ENCODE measurements around the gene MEN1. TPM values are rescaled to one million over a fixed set of nuclear protein-coding genes. Genes with fewer than 3 reads are reported as not detected.

The MEN1 gene
- total RNA-seq, 1 donor from 2014 or later: 11.7 TPM

DNA sequence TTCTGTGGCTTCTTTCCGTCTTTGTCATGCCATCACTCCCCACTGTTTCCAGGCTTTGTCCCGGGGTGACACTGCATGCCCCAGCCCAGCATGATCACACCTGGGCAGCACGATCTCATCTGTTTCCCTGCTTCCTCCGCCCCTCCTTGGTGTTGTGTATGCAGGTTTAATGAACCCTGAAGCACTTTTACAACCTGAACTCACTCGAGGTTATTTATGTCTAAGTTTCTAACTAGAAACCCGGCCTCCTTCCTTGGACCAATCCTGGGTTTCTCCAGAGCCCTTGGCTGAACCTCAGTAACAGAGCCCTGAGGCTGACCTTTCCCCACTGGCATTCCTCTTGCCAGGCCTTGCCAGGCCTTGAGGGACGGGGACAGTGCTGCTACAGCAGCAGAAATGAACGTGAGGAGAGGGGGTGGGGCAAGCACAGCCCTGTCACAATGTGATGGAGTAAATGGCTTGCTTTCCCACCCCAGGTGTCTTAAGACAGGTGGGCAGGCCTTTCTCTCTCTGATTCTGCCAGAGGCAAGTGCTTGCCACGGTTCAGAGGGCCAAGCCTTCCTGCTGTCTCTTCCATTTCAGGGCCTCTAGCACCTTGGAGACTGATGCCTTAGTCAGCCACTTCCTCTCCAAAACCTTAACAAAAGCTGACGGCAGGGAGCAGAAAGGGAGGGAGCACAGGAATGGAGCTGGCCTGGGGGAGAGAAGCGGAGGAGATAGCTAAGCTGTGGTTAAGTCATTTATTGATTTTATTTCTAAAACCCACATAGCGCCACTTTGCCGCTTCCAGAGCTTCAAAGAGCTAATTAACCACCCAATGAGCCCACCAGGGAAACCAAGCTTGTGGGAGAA, 47.5 kb downstream of the MEN1 start:
- no peak for DNase-seq

DNA sequence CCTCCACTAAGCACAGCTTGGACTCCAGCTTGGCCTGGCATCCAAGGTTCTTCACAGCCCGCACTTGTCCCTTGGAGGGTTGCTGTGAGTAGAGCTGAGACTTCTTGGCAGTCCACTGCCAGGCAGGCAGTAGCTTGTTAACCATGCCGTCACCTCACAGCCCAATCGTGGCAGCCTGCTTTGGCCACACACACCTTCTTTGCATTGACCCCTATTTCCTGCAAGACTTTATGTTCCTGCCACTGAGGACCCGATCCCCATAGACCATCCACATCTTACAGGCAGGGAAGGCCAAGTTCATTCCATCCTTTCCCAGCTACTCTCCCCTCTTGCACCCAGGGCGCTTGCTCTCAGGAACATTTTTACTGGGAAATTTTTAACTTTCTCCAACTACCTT, 48.1 kb downstream of the MEN1 start:
- DNase-seq: no peak

DNA sequence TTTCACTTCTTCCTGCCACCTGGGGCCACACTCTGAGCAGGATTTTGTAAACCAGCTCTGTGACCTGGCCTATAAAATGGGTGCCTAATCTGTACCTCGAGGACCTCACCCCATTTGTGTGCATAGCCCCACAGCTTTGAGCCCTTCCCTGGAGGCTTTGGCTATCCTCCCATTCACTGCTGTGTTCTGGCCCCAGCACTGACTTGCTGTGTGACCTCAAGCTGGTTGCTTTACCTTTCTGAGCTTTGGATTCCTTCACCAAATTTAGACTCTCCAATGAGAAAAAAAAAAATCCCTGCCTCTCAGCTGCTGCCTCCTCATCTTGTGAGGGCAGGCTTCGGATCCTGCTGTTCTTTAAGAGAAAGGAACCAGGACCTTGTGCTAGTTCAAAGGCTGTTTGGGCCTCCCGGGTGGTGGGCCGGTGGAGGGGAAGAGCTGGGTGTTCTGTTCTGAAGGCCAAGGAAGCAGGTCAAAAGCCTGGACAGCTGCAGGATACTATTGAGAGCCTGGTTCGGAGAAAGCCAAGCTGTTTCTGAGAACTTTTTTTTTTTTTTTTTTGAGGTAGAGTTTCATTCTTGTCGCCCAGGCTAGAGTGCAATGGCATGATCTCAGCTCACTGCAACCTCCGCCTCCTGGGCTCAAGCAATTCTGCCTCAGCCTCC, 49.5 kb downstream of the MEN1 start:
- no peak for DNase-seq

DNA sequence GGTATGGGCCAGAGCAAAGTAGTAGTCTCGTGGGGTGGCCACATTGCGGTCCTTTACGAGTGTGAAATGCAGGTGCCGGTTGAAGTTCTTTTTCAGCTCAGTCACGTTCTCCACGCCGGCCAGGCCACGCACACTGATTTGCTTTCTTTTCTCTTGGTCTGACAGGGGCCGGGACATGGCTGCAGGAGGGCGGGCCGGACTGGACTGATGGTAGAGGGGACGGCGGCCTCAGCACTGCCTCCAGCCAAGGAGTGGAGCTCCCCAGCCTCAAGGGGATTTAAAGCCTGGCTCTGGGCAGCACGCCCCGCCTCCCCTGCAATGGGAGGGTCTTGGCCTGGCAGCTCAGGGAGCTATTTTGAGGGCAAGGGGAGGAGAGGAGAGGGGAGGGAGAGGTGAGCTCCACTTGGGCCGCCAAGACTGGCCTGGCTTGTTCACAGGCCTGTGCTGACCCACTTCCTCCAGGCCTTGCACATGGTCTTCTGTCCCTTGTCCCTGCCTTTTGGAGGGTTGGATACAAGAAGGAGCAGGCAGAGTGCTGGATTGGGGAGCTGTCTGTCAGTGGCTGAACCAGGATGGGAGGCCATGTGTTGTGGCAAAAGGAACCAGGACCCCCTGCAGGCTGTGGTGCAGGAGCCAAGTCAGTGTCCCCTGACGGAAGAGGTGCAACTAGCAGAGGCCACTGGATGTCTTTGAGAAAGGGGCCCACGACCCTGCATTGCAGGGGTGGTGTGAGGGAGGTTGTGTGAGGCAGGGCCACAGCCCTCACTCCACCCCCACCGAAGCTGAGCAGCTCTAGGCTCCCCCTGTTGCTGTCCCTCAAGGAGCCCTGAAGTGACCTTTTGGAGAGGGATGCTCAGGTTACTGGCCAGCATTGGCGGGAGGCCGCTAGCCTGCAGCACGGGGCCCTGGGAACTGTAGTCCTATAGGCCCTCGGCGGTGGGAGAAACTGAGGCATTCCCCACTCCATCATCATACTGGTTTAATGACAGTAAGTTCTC, 50.3 kb downstream of the MEN1 start, which contains the start of gene PYGM:
PYGM (minus strand) TSS at position 253 of the 998 bp plus-strand sequence; CDS start at position 177, 76 bp downstream.
- DNase-seq: peak; percentile 59

DNA sequence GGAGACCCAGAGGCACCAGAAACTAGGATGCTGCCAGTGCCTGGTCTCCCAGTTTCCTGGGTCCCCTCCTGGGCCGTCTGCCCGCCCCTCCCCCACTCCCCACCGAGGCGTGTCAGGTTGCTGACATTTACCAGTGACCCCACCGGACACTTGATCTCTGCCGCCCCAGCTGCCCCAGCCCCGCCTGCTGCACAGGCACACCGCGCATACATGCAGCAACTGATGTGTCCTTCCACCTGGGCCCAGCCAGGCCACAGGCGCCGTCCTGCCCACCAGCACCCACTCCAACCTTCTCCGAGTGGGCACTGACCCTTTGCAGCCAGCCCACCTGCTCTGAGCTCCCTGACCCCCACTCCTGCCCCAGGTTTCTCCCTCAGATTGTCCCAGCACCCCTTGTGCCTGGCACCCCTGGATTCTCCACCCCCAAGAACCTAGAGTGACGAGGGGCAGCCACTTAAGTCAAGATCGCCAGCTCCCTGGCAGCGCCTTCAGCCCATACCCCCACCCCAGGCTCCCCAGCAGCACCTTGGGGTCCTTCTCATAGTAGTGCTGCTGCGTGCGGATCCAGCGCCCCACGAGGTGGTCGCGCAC, 51.1 kb downstream of the MEN1 start:
- no peak for DNase-seq

DNA sequence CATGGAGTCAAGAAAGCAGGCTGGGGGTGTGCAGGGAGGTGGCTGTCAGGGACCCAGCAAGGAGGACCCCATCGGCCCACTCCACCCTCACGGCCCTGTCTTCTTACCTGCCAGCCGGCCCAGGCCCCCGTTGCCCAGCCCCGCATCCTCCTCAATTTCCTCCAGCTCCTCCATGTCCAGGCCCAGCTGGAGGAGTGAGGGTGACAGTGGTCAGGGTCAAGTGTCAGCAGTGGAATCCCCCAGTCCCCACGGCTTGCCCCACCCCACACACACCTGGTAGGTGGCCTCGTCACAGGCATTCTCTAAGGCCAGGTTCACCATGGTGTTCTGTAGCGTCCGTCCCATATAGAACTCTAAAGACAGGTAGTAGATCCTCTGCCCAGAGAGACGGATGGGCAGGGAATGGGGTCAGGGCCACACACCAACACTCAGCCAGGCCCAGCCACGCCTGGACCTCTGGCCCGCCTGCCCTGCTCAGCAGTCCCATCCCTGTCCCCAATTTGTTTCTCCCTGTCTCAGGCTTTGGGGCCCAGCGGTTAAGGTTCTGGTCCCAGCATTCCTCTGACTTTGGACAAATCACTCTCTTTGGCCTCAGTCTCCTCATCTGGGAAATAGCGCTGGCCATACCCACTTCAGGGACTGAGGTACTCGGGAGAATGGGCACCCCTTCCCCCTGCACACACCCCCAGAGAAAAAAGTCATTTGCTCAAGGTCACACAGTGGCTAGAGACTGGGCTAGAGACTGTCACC, 51.8 kb downstream of the MEN1 start:
- no peak for DNase-seq

DNA sequence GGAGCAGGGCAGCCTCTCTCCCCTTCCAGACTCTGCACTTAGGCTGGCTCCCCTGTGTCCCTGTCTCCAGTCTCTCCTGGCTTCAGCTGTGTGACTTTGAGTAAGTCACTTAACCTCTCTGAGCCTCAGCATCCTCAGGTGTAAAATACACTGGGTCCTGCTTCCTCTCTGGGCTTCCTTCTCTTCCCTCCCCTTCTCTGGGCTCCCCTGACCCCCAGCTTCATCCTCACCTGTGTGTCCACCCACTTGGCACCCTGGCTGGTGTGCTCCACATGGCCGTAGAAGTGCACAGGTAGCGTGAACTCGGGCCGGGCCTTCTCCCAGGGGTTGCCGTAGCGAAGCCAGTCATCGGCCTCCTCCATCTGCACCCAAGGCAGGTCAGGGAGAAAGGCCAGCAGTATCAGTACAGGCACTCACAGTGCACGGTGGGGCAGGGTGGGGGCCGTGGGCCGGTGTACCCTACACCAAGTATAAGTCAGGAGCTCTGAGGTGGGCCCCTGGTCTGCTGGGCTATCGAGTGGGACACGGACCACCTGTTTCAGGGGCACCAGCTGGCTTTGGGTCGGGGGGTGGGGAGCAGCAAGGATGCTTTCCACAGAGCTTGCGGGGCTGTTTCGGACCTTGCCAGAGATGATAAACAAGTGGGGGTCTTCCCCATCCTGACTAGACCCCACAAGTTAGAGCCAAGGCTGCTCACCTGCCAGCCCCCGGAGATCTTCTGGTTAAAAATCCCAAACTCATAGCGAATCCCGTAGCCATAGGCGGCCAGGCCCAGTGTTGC, 52.6 kb downstream of the MEN1 start:
- no peak for DNase-seq

DNA sequence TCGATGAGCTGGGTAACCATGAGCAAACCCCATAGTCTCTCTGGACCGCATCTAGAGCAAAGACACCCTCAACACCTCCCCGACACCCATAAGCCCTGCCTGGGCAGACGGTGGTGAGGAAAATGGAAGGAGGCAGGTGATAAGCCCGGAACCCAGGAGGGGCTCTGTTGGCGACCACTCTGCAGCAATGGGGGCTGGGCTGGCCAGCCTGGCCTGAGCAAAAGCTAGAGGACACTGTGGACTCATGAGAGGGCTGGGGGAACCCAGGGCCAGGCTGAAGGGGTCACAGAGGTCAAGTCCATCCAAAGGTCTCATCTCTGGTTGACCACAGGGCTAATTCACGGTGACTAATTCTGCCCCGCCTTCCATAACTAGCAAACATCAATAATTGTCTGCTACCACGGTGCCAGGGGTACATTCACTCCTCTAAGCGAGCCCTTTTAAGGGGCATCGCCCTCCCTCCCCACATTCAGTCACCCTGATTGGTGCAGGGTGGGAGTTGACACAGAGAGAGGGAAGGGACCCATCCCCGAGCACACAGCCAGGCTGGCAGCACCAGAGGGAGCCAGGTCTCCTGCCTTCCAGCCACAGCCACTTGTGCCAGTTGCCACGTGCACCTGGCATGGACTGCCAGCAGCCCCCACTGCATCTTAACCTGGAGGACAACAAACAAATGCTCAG, 54.5 kb downstream of the MEN1 start:
- no peak for DNase-seq

DNA sequence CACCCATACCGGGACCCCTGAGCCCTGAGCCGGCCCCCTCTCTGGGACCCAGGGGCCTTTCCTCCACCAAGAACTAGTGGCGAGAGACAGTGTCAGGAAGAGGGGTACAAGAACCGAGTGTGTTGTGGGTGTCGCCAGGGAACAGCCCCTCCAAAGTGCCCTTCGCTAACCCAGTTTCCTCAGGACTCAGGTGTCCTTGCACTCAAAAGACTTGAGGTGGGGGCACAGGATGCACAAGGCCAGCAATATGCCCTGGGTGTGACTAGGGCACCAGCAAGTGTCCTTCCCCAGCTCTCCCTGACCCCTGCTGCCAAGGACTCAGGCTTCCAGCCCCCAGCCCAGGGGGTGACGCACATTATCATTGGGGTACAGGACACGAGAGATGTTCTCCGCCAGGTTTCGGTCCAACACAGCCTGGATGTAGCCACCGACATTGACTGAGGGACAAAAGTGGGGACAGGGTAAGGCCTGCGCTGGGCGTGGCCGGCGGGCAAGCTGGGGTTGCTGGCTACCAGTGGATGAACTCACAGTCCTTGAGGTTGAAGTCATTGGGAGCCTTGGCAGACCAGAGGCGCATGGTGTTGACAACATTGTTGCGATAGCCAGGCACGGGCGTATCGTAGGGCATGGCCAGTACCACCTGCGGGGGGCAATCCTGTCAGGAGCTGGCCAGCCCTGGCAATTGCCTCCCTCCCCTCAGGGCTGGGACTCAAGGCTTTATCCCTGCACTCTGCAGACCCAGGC, 55.3 kb downstream of the MEN1 start:
- DNase-seq: no peak

DNA sequence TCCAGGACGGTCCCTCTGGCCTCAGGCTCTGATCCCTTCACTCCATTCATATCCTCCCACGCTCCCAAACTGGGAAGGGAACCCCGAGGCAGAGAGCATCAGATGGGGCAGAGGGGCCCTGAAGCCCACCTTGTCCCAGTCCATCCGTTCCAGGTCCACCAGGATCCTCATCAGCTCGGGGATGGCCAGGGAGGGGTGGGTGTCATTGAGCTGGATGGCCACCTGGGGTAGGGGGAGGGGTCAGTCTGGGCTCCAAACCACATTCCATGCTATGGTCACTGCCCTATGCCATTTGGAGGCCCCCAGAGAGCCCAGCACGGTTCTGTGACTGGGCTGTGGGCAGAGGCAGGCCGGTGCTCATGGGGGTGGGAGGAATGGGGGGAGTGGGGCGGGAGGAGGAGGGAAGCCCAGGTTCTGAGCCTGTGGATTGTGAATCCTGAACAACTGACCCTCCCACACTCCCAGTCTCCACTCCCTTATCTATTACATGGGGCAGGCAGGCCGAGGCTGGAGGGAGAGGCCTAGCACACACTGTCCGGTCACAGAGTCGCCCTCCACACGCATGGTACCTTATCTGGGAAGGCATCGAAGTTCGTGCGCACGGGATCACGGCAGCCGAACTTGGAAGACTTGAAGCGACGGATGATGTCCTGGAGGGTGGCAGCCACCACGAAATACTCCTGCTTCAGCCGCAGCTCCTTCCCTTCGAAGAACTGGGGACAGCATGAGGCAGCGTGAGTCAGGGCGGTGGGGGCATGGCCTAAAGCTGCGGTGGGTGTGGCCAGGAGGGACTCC, 56.0 kb downstream of the MEN1 start:
- no peak for DNase-seq

Other genes with a start within 250 kb of the MEN1 start
- not detected for gene SLC22A12, start 219.3 kb downstream of the MEN1 start, total RNA-seq
- gene NRXN2, start 87.4 kb downstream of the MEN1 start, total RNA-seq: 8.5 TPM
- gene RASGRP2, start 66.4 kb downstream of the MEN1 start, total RNA-seq: 5.1 TPM
- 45.7 TPM for gene PYGM, start 50.6 kb downstream of the MEN1 start, total RNA-seq
- 154 TPM for gene SF1, start 32.0 kb downstream of the MEN1 start, total RNA-seq
- gene MAP4K2, start 7.3 kb downstream of the MEN1 start, total RNA-seq: 8.2 TPM
- 9.7 TPM for gene CDC42BPG, start 34.1 kb upstream of the MEN1 start, total RNA-seq
- gene EHD1, start 68.1 kb upstream of the MEN1 start, total RNA-seq: 27.1 TPM
- gene ATG2A, start 106.7 kb upstream of the MEN1 start, total RNA-seq: 8.1 TPM
- 5.5 TPM for gene PPP2R5B, start 114.1 kb upstream of the MEN1 start, total RNA-seq
- not detected for gene GPHA2, start 125.3 kb upstream of the MEN1 start, total RNA-seq
- gene MAJIN, start 161.6 kb upstream of the MEN1 start, total RNA-seq: not detected
- 0.20 TPM for gene BATF2, start 186.4 kb upstream of the MEN1 start, total RNA-seq
- gene ARL2, start 203.6 kb upstream of the MEN1 start, total RNA-seq: 43.3 TPM
- gene SNX15, start 216.9 kb upstream of the MEN1 start, total RNA-seq: 8.6 TPM
- gene SAC3D1, start 230.7 kb upstream of the MEN1 start, total RNA-seq: 3.5 TPM
- gene NAALADL1, start 248.0 kb upstream of the MEN1 start, total RNA-seq: 9.0 TPM